Smooth muscle cell (in vitro differentiated cells): ENCODE results near the gene RALGPS1. TPM values are rescaled to one million over a fixed set of nuclear protein-coding genes. Genes with fewer than 3 reads are reported as not detected.

Experiments used
- DNase-seq: peaks from one replicate; lab custom pipeline; 2025; ENCODE audit not compliant: unreplicated experiment; lab: John Stamatoyannopoulos, UW
- H2AFZ ChIP-seq: fragments of 200-600 bp; sonication (generic); 2 replicates; pipeline ENCODE4 v1.6.0; 2016; ENCODE audit warnings: antibody characterized with exemption, low read depth, mild to moderate bottlenecking
- H3F3A ChIP-seq: fragments of 200-600 bp; sonication (generic); 2 replicates; pipeline ENCODE4 v1.6.0; 2017; ENCODE audit warnings: antibody characterized with exemption, low read depth
- H3K27ac ChIP-seq: fragments of 200-600 bp; sonication (generic); 2 replicates; pipeline ENCODE4 v1.5.1; 2016; ENCODE audit warnings: low read depth, mild to moderate bottlenecking
- H3K27me3 ChIP-seq: fragments of 200-600 bp; sonication (generic); 2 replicates; pipeline ENCODE4 v1.6.1; 2016; ENCODE audit warnings: low read depth, mild to moderate bottlenecking
- H3K36me3 ChIP-seq: fragments of 200-600 bp; sonication (generic); 2 replicates; pipeline ENCODE4 v1.5.1; 2016; ENCODE audit warnings: low read depth
- H3K4me1 ChIP-seq: fragments of 200-600 bp; sonication (generic); 2 replicates; pipeline ENCODE4 v1.5.1; 2016; ENCODE audit warnings: low read depth
- H3K4me2 ChIP-seq: fragments of 200-600 bp; sonication (generic); 2 replicates; pipeline ENCODE4 v1.6.0; 2016; ENCODE audit warnings: mild to moderate bottlenecking
- H3K4me3 ChIP-seq: fragments of 200-600 bp; sonication (generic); 2 replicates; pipeline ENCODE4 v1.5.1; 2016; ENCODE audit warnings: mild to moderate bottlenecking
- H3K79me2 ChIP-seq: fragments of 200-600 bp; sonication (generic); 2 replicates; pipeline ENCODE4 v1.6.0; 2016; ENCODE audit warnings: low read depth, mild to moderate bottlenecking
- H3K9ac ChIP-seq: fragments of 200-600 bp; sonication (generic); 2 replicates; pipeline ENCODE4 v1.6.0; 2016; ENCODE audit warnings: low read depth
- H3K9me3 ChIP-seq: fragments of 200-600 bp; sonication (generic); replicated peaks from 2 replicates; pipeline ENCODE4 v1.5.1; 2016; ENCODE audit warnings: low read depth
- H4K20me1 ChIP-seq: fragments of 200-600 bp; sonication (generic); 2 replicates; pipeline ENCODE4 v1.6.0; 2016; ENCODE audit warnings: low read depth
- CTCF ChIP-seq: fragments of 200-600 bp; sonication (generic); IDR thresholded peaks from 2 replicates; pipeline ENCODE4 v1.5.1; 2017; ENCODE audit warnings: borderline replicate concordance, mild to moderate bottlenecking, antibody characterized with exemption; ENCODE audit not compliant: insufficient read depth, poor library complexity, severe bottlenecking
- WGBS: methylation state at CpG from one replicate; pipeline ENCODE4 v1.1.7; 2016; ENCODE audit warnings: low lambda C conversion rate; 5-methylcytosine and 5-hydroxymethylcytosine counted together
- polyA plus RNA-seq: library from polyadenylated mRNA; unstranded; fragments of >200 nt; fragmentation: Nextera tagmentation; extraction: Ambion mirVana; gene quantifications from 2 replicates; pipeline ENCODE4 v1.2.1, GENCODE V29; 2016
- total RNA-seq: library from RNA; depleted of rRNA; stranded (reverse); fragments of >200 nt; gene quantifications from 2 replicates; pipeline ENCODE4 v1.2.3, GENCODE V29; 2014

RALGPS1 gene
- total and polyA plus RNA-seq, 2 experiments from 2014 or later, result 2.1 to 4.0 TPM

GRCh38 chr9:127038531-127038930, 123.9 kb downstream of the RALGPS1 start:
- no peaks in the 10 kb centered on the region for H3K79me2 ChIP-seq
- H3K27ac ChIP-seq, result no peak overlapping the region
- no peak for DNase-seq
- no peaks in the 10 kb centered on the region for H3F3A ChIP-seq
- H2AFZ ChIP-seq, result no peak overlapping the region
- no peak overlapping the region for H3K9ac ChIP-seq
- no peak overlapping the region for H3K4me3 ChIP-seq
- H3K9me3 ChIP-seq, result no peaks in the 10 kb centered on the region
- H3K36me3 ChIP-seq, result no peaks in the 10 kb centered on the region
- no peak for TF ChIP-seq CTCF
- H3K4me1 ChIP-seq, result no peaks in the 10 kb centered on the region
- WGBS, result 90% methylated on average over 5 of the region's 5 CpGs
- no peak overlapping the region for H3K4me2 ChIP-seq
- H4K20me1 ChIP-seq, result no peaks in the 10 kb centered on the region
- no peaks in the 10 kb centered on the region for H3K27me3 ChIP-seq

GRCh38 chr9:127039492-127039891, 124.9 kb downstream of the RALGPS1 start:
- no peaks in the 10 kb centered on the region for H3F3A ChIP-seq
- H3K79me2 ChIP-seq, result no peaks in the 10 kb centered on the region
- no peak overlapping the region for H3K9ac ChIP-seq
- no peak overlapping the region for H3K4me3 ChIP-seq
- WGBS, result 87% methylated on average over 2 of the region's 2 CpGs
- H3K4me2 ChIP-seq, result no peak overlapping the region
- no peaks in the 10 kb centered on the region for H3K27me3 ChIP-seq
- TF ChIP-seq CTCF, result no peak
- H3K4me1 ChIP-seq, result no peaks in the 10 kb centered on the region
- DNase-seq, result no peak
- H3K36me3 ChIP-seq, result no peaks in the 10 kb centered on the region
- no peaks in the 10 kb centered on the region for H3K9me3 ChIP-seq
- H4K20me1 ChIP-seq, result no peaks in the 10 kb centered on the region
- H3K27ac ChIP-seq, result no peak overlapping the region
- H2AFZ ChIP-seq, result no peak overlapping the region

- H3K9me3 ChIP-seq, result no peaks in the 10 kb centered on the region
- H3K4me1 ChIP-seq, result no peaks in the 10 kb centered on the region
- no peak overlapping the region for H3K9ac ChIP-seq
- H2AFZ ChIP-seq, result no peak overlapping the region
- H3K27me3 ChIP-seq, result no peaks in the 10 kb centered on the region
- no peak for TF ChIP-seq CTCF
- no peaks in the 10 kb centered on the region for H3F3A ChIP-seq
- H3K36me3 ChIP-seq, result no peaks in the 10 kb centered on the region
- no peak for DNase-seq
- no peaks in the 10 kb centered on the region for H4K20me1 ChIP-seq
- no peak overlapping the region for H3K4me2 ChIP-seq
- no peak overlapping the region for H3K4me3 ChIP-seq
- no peaks in the 10 kb centered on the region for H3K79me2 ChIP-seq
- H3K27ac ChIP-seq, result no peak overlapping the region
- WGBS, result 96% methylated on average over 1 of the region's 1 CpG
Observed at GRCh38 chr9:127045148-127045547, 130.6 kb downstream of the RALGPS1 start.

GRCh38 chr9:127047971-127048370, 133.4 kb downstream of the RALGPS1 start:
- peaks cover 5% of the 10 kb centered on the region for H3F3A ChIP-seq
- DNase-seq, result no peak
- H3K4me1 ChIP-seq, result no peaks in the 10 kb centered on the region
- H2AFZ ChIP-seq, result no peak overlapping the region
- no peak overlapping the region for H3K4me3 ChIP-seq
- no peaks in the 10 kb centered on the region for H4K20me1 ChIP-seq
- no peaks in the 10 kb centered on the region for H3K9me3 ChIP-seq
- H3K27ac ChIP-seq, result no peak overlapping the region
- no peaks in the 10 kb centered on the region for H3K36me3 ChIP-seq
- WGBS, result 94% methylated on average over 3 of the region's 3 CpGs
- no peak overlapping the region for H3K9ac ChIP-seq
- no peak overlapping the region for H3K4me2 ChIP-seq
- no peaks in the 10 kb centered on the region for H3K27me3 ChIP-seq
- no peaks in the 10 kb centered on the region for H3K79me2 ChIP-seq
- TF ChIP-seq CTCF, result no peak
